Stimulated activated CD4-positive, alpha-beta T cell treated with anti-CD3 and anti-CD28 coated beads, Interleukin-12 subunit alpha, Interleukin-12 subunit beta, amount 100 ng/mL, for 48 hours (primary cell): ENCODE data around the gene SAMD10.
"Not testable (repeated sequence)": the region's sequence is repeated elsewhere in the genome, so short reads cannot be mapped to it uniquely, and the experiment has no call there.

Source experiments
- DNase-seq, 3 donors: peaks; one replicate each; pipeline ENCODE4 v3.0.0-alpha.2; 2020; ENCODE audit warnings: low read depth in 2 of 3, low spot score in 1 of 3

SAMD10 gene

DNA sequence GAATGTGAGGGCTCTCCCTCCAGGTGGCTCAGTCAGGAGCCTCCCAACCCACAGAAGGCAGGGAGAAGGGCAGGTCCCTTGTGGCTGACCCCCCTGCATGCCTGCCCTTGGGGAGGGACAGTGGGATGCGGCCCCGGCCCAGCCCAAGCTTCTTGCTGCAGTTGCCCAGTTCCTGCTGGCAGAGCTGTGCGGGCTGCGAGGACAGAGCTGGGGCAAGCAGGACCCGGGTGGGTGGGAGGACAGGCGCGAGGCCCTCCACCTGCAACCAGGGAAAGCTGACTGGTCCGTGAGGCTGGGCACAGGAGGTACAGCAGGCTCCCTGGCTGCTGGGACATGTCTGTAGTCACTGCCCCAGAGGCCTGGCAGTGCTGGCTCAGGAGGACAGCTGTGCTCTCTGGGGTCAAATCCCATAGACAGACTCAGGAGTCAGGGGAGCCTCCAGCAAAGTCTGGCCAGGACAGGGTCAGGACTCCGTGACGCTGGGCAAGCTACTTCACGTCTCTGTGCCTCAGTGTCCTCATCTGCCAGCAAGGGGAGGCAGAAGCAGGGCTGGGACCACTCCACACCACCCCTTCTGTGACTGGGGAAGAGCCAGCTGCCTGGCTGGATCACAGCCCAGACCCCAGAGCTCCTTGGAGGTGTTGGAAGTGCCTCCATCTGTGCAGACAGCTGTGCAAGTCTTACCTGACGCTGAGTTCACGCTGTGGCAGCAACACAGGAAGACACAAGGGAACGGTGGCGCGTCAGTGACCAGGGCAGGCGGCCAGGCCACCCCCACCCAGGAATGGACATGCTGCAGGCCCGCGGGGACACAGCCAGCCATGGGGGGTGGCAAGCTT, 36.3 kb downstream of the SAMD10 start:
- no peak for DNase-seq

DNA sequence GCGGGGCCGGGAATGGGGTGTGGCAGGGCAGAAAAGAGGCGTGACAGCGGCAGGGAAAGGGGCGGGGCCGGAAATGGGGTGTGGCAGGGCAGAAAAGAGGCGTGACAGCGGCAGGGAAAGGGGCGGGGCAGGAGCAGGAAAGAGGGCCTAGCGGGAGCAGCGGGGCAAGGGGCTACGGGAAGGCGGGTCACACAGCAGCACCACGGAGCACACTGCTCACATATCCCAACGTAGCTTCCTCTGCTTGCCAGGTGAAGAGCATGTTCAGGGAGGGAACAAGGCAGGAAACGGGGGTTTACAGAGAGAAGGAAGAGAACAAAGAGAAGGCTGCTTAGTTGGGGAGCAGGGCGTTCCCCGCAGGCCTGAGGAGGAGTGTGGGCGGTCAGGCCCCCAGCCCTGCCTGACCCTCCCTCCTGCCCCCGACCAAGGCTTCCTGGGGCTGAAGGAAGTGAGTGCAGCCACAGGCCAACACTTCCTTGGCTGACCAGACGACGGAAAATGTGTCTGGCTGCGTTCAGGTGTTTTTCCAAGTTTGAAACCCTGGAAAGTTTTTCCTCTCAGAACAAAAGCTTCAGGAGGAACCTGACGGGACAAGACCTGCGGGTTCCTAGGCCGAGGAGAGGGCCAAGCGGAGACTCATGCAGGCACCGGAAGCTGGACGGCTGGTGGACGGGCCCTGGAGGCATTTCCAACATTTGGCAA, 37.0 kb downstream of the SAMD10 start:
- DNase-seq: peak; percentile 44 to 68 (median 44)

DNA sequence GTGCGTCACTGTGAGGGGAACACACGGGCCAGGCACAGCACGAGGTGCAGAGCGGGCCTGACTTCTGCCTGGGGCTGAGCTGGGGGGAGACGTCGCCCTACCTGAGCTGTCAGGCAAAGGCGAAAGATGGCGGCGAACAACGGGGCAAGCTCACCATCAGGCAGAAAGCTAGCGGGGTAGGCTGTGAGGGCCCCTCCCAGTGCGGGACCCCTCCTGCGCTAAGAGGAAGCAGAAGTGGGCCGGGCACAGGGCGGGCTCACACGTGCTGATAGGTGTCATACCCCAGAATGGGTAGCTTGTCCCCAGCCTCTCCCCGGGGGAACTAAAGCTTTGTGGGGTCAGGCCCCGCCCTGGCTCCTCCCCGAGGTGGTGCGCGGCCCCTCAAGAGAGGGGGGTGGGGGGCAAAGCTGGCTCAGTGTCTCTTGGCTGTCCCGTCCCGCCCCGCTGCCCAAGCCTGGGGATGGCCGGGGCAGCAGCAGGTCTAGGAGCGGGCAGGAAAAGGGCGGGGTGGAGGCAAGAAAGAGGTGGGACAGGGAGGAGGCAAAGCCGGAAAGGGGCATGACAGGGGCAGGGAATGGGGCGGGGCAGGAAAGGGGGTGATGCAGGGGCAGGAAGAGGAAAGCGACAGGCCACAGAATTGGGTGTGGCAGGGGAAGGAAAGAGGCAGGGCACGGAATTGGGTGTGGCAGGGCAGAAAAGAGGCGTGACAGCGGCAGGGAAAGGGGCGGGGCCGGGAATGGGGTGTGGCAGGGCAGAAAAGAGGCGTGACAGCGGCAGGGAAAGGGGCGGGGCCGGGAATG, 38.0 kb downstream of the SAMD10 start:
- peak; percentile 50 to 73 (median 66) for DNase-seq

DNA sequence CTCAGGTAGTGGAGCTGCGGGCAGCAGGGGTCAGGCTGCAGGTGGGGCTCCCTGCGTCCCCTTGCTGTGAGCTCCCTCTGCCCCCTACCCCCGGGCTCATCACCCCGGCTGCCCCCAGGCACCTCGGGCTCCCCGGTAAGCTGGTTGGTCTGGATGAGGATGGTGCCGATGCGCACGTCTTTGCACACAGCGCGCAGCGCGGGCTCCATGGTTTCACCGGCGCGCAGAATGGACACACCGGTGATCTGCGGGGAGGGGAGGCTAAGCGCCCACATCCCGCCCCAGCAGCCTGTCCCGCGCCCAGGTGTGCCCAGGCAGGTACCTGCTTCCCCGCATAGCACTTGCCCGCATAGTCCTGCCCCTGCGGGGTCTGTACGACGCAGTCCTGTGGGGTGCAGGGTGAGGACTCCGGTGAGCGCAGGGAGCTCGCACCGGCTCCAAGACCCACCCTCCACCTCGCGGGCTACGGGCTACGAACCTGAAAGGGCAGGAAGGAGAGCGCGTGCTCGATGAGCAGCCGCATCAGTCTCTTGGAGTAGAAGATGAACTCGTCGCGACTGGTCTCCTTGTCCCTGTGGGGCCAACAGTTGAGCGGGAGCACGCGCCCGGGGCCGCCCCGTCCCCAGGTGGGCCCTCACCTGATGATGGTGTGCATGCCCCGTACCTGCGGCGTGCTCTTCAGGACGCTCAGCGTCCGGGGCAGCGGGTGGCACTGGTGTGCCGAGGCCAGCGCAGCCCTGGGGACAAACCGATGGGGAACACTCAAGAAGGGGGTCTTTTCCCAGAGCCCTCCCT, 38.8 kb downstream of the SAMD10 start:
- no peak for DNase-seq

DNA sequence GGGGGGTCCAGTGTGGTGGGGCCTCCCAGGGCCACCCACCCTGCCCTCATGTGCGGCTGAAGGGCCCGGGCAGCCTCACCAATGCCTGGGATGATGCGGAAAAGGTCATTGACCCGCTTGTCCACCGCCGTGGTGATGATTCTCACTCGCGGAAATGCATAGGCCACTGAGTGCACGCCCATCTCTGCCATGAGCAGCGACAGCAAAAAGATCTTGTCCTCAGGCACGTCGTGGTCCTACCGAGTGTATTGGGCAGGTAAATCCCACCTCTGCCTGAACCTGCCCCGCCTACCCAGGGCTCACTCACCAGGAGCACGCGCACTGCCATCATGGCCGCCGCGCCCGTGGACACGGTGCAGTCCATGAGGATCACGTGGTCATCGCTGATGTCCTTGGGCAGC, 39.4 kb downstream of the SAMD10 start:
- no peak for DNase-seq

GRCh38 chr20:63939061-63939935, 40.1 kb downstream of the SAMD10 start:
- no peak for DNase-seq

DNA sequence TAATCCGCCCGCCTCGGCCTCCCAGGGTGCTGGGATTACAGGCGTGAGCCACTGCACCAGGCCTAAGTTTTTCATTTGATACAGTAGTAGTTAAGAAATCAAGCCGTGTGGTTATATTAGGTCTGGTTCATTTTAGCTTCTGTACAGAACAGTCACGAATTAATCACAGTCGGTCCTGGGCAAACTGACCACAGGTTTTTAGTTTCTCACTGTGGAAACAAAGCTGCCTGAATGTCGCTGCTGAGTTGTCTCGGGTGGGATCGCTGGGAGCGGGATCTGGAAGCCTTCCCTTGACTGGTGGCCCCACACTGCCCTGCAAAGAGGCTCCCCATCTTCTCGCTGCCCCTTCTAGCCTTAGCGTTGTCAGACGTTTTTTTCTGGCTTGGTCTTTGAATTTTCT, 41.8 kb downstream of the SAMD10 start:
- DNase-seq: no peak

GRCh38 chr20:63935447-63935846, 44.0 kb downstream of the SAMD10 start:
- DNase-seq: no peak

DNA sequence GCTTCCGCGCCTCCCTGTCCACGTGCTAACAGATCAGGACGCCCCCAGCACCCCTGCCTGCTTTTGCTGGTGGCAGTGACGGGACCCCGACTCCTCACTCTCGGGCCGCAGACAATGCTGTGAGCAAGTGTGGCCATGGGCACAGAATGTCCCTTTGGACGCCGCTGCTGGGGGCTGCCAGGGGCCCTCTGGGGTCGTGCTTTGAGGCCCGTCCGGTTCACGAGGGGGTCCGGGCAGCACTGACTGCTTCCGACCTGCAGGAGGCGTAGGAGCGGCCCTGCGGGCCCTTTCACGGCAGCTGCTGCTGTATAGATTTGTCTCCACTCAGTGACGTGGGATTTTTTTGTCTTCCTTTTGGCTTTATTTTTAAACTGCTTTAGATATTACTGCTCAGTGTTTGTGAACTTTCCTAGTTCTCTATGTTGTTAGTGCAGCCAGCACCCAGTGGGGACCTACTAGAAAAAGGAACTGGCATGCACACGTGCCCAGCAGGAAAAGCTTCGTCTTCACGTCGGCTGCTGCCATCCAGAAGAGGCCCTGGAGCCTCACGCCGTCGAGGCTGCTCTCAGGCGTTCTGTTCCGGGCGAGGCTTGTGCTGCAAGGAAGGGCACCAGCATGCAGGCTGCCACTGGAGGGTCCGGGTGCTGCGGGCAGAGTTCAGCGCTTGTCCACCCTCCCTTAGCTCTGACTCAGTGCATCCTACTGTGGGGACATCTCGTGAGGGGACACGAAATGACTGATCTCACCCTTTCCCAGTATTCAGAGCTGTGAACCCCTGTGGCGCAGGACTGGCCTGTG, 45.0 kb downstream of the SAMD10 start:
- DNase-seq: no peak

DNA sequence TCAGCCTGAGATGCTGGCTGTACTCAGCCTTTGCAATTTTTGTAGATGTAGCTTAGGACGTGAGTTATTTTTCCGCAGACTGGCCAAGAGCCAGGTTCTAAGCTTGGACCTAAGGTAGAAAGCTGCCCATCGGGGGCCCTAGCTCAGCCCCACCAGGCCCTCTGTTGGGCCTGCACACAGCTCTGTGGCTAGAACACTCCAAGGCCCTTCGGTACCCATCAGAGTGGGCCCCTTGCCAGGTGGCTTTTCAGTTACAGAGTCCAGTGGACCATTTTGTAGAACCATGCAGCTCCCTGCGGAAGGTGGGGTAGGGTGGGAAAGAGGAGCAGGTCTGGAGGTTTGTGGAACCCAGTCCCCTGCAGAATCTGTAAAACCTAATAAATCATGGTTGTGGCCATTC, 45.8 kb downstream of the SAMD10 start:
- no peak for DNase-seq

DNA sequence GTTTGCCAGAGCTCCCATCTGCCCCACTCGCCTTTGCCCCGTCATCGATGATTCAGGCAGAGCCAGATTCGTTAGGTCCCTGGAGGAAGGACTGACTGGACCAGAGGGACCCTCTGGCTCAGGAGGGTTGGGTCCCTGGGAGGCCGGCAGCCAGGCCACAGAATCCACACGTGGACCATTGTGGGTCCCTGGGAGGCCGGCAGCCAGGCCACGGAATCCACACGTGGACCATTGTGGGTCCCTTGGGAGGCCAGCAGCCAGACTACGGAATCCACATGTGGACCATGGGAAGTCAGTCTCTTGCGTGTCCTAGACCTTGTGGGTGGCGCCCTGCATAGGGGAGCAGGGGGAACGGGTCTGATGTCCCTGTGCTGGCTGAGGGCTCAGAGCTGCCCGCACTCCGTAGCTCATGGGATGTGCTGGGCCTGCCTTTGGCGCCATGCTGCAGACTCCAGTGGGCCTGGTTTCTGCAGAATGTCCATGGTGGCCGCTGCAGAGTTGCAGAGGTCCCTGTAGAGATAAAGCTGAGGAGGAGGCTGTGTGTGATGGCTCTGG, 46.8 kb downstream of the SAMD10 start:
- DNase-seq: no peak

GRCh38 chr20:63931735-63932134, 47.7 kb downstream of the SAMD10 start:
- no peak for DNase-seq

DNA sequence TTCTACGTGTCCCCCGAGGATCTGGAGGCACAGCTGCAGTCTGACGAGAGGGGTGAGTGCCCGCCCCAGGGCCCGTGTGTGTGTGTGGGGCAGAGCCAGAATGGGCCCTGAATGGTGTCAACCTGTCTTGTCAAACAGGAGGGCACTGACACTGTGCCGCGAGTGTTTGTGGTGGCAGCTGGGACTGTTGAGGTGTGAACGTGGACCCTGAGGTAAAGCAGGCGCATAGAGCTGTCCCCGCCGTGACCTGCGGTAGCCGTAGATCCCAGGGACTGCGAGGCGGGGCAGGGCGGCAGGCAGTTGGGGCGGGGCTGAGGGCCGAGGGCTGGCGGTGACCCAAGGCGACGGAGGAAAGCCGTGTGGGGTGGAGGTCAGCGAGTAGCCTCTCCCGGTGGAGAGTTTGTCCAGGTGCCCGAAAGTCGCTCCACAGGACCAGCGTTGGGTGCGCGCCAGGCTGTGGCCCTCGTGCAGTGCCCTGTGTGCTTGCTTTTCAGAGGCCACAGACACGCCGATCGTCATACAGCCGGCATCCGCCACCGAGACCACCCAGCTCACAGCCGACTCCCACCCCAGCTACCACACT, 48.4 kb downstream of the SAMD10 start:
- no peak for DNase-seq

DNA sequence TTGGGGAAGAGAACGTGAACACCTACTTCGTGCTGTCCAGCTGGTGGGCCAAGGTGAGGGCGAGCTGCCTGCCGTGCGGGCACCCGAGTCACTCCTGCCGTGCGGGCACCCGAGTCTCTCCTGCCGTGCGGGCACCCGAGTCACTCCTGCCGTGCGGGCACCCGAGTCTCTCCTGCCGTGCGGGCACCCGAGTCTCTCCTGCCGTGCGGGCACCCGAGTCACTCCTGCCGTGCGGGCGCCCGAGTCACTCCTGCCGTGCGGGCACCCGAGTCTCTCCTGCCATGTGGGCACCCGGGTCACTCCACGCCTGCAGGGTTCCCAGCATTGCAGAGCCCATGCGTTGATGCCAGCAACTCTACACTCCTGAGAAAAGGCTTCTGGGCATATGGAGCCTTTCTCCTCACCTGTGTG, 50.0 kb downstream of the SAMD10 start:
- not testable (repeated sequence) for DNase-seq

GRCh38 chr20:63929071-63929470, 50.4 kb downstream of the SAMD10 start:
- no peak for DNase-seq

GRCh38 chr20:63926298-63926697, 53.1 kb downstream of the SAMD10 start:
- no peak for DNase-seq

DNA sequence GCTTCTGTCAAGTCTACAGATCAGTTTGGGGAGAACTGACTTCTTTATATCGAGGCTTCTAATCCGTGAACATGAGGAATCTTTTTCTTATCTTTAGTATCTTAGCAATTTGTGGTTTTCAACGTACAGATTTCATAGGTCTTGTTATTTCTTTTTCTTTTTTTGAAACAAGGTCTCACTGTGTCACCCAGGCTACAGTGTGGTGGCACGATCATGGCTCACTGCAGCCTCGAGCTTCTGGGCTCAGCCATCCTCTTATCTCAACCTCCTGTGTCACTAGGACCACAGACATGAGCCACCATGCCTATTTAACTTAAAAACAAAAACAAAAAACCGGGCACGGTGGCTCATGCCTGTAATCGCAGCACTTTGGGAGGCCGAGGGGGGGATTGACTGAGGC, 55.2 kb downstream of the SAMD10 start:
- no peak for DNase-seq
